Esophagus muscularis mucosa (tissue), 4 donors: ENCODE results near the gene SEC61A1.

Source experiments
- EP300 ChIP-seq: sonication (generic); formaldehyde crosslinking; IDR thresholded peaks from one replicate; pipeline ENCODE4 v1.6.1; 2017; ENCODE audit warnings: antibody characterized with exemption
- POLR2A ChIP-seq: fragments of 450-650 bp; IDR thresholded peaks from one replicate; pipeline ENCODE4 v1.6.1; 2017; ENCODE audit warnings: antibody characterized with exemption, moderate library complexity, mild to moderate bottlenecking, low read depth
- TF ChIP-seq, protein P1 (sequence below), 3 experiments: fragments of 200-600 bp in 2 of 3; fragments of 450-650 bp in 1 of 3; sonication (generic) in 2 of 3; IDR thresholded peaks; one replicate each; pipeline ENCODE4 v1.5.1; 2017 to 2019; ENCODE audit warnings: antibody characterized with exemption in 3 of 3, mild to moderate bottlenecking in 2 of 3, moderate library complexity in 1 of 3

DNA sequence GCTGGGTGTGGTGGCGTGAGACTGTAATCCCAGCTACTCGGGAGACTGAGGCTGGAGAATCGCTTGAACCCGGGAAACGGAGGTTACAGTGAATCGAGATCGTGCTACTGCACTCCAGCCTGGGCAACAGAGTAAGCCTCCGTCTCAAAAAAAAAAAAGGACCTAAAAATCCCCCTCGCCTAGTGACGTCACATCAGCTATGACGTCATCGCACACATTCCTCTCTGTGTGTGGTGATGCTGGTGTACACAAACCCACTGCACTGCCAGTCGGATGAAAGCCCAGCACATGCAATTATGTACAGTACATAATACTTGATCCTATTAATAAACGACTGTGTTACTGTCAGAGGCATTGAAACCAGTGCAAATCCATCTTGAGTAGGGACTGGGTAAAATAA is 40.2 kb upstream of the SEC61A1 start:
- TF ChIP-seq, protein P1, sequence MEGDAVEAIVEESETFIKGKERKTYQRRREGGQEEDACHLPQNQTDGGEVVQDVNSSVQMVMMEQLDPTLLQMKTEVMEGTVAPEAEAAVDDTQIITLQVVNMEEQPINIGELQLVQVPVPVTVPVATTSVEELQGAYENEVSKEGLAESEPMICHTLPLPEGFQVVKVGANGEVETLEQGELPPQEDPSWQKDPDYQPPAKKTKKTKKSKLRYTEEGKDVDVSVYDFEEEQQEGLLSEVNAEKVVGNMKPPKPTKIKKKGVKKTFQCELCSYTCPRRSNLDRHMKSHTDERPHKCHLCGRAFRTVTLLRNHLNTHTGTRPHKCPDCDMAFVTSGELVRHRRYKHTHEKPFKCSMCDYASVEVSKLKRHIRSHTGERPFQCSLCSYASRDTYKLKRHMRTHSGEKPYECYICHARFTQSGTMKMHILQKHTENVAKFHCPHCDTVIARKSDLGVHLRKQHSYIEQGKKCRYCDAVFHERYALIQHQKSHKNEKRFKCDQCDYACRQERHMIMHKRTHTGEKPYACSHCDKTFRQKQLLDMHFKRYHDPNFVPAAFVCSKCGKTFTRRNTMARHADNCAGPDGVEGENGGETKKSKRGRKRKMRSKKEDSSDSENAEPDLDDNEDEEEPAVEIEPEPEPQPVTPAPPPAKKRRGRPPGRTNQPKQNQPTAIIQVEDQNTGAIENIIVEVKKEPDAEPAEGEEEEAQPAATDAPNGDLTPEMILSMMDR (IDR thresholded peaks at IDR 0.05): no peak
- TF ChIP-seq EP300 (no peak), POLR2A (no peak)
